Measurements from ENCODE around the gene EPHB2. TPM values are rescaled to one million over a fixed set of nuclear protein-coding genes. Genes with fewer than 3 reads are reported as not detected.
A peak's percentile ranks its signal among the peaks of the same experiment; 100 is the strongest.
"Not testable (repeated sequence)": the region's sequence is repeated elsewhere in the genome, so short reads cannot be mapped to it uniquely, and the experiment has no call there.

EPHB2 gene
- total and polyA plus RNA-seq, 3 experiments from 2014 or later: 0.22 to 0.33 TPM; not detected in 1

DNA sequence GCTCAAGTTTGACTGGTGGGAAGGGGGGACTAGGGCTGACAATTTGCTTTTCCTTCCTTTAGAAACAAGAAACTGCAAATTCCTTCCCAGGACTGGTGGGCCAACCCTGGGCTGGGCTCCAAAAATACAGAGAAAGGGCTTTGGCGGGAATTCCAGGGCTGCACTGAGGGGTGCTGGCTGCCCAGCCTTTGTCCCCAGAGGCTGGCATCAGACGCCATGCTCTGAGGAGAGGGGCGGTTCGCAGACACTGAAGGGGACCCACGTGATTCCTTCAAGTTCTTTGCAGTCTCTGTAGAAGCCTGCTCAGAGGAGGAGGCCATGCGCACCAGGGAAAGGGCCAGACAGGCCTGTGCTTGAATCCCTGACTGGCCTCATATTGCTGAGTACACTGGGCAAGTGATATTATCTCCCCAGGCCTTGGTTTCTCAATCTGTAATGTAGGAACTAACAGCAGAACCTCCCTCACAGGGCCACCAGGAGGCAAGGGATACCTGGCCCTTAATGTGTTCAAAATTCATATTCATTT is 119.5 kb downstream of the EPHB2 start:
- Histone ChIP-seq H3K4me3 (ENCODE audit: low read length) (no peak overlapping the region), H3K4me1 (ENCODE audit: insufficient read depth, low read length) (no peaks in the 10 kb centered on the region), H3K27ac (ENCODE audit: low read depth, low read length) (no peak overlapping the region), H3K27me3 (ENCODE audit: insufficient read depth, low read length, poor library complexity, severe bottlenecking) (no peaks in the 10 kb centered on the region), H3K9me3 (ENCODE audit: low read length) (no peaks in the 10 kb centered on the region), H3K36me3 (ENCODE audit: insufficient read depth, low read length) (no peaks in the 10 kb centered on the region)
- H3K27ac Mint-ChIP-seq: no peak overlapping the region
- no peaks in the 10 kb centered on the region for H3K9me3 Mint-ChIP-seq
- no peak for DNase-seq
- ChIA-PET POLR2A (no interaction called here), CTCF (no interaction called here)
- no peak overlapping the region for H3K4me3 Mint-ChIP-seq
- no peaks in the 10 kb centered on the region for H3K4me1 Mint-ChIP-seq
- no peaks in the 10 kb centered on the region for H3K36me3 Mint-ChIP-seq
- H3K27me3 Mint-ChIP-seq: peaks cover 17 to 25% of the 10 kb centered on the region in 2 donors

DNA sequence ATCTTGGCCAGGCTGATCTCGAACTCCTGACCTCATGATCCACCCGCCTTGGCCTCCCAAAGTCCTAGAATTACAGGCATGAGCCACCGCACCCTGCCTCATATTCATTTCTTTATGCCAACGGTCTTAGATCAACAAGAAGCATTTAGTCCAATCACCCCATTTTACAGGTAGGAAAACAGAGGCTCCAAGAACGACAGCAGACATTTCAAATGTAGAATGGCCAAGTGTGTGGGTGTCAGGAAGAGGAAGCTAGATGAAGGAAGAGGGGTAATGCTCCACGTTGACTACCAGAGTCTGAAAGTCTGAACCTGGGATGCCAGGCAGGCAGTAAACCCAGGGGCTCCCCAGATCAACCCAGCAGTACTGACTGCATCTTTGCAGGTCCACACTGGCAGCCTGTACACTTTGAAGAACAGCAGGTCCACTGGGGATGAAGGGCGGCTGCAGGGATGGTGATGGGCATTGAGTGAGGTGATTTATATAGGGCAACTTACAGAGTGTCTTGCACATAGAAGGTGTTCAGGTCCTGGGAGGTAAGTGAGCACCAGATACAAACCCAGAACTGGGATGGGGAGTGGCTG is 120.2 kb downstream of the EPHB2 start:
- ChIA-PET CTCF (no interaction called here), POLR2A (no interaction called here)
- H3K4me3 ChIP-seq (ENCODE audit: low read length): no peak overlapping the region
- Mint-ChIP-seq H3K36me3 (no peaks in the 10 kb centered on the region), H3K4me1 (no peaks in the 10 kb centered on the region), H3K27ac (no peak overlapping the region), H3K9me3 (no peaks in the 10 kb centered on the region), H3K4me3 (no peak overlapping the region), H3K27me3 (peaks cover 21 to 29% of the 10 kb centered on the region in 2 donors)
- H3K9me3 ChIP-seq (ENCODE audit: low read length): no peaks in the 10 kb centered on the region
- no peaks in the 10 kb centered on the region for H3K36me3 ChIP-seq (ENCODE audit: insufficient read depth, low read length)
- no peak overlapping the region for H3K27ac ChIP-seq (ENCODE audit: low read depth, low read length)
- no peaks in the 10 kb centered on the region for H3K4me1 ChIP-seq (ENCODE audit: insufficient read depth, low read length)
- no peaks in the 10 kb centered on the region for H3K27me3 ChIP-seq (ENCODE audit: insufficient read depth, low read length, poor library complexity, severe bottlenecking)
- peak in 1 of 5 donors; percentile 24 for DNase-seq

DNA sequence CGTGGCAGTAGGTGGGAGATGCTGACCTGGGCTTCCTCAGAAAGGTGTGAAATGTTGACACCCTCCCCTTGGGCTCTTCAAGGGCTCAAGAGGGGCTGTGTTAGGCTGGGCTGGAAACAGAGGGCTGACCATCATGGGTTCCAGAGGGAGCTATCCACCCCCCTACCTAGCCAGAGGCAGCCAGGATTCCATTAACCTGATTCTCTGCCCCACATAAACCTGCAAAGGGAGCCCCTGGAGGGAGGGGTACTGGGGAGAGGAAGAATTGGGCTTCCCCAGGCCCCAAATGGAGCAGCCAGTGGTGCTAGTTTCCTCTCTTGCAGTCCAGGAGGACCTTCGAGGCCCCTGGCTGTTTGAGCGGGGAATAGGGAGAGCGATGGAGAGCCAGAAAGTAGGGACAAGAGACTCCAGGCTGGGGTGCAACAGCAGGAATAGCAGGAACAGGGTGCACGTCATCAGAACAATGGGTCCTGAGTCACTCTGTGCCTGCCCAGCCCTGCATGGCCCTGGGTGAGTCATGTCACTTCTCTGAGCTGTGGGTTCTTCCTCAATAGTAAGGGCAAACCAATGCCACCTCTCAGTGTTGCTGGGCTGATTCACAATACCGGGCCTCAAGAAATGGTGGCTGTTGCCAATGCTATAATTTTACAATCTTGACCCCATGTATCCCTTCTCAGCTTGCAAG is 121.2 kb downstream of the EPHB2 start:
- Mint-ChIP-seq H3K27ac (no peak overlapping the region), H3K27me3 (peaks cover 19 to 32% of the 10 kb centered on the region in 2 donors), H3K4me3 (no peak overlapping the region), H3K36me3 (no peaks in the 10 kb centered on the region), H3K9me3 (no peaks in the 10 kb centered on the region), H3K4me1 (no peaks in the 10 kb centered on the region)
- H3K9me3 ChIP-seq (ENCODE audit: low read length): no peaks in the 10 kb centered on the region
- H3K36me3 ChIP-seq (ENCODE audit: insufficient read depth, low read length): no peaks in the 10 kb centered on the region
- no peak overlapping the region for H3K4me3 ChIP-seq (ENCODE audit: low read length)
- H3K27me3 ChIP-seq (ENCODE audit: insufficient read depth, low read length, poor library complexity, severe bottlenecking): no peaks in the 10 kb centered on the region
- POLR2A ChIA-PET: no interaction called here
- no peak overlapping the region for H3K27ac ChIP-seq (ENCODE audit: low read depth, low read length)
- DNase-seq: no peak
- CTCF ChIA-PET: no interaction called here
- H3K4me1 ChIP-seq (ENCODE audit: insufficient read depth, low read length): no peaks in the 10 kb centered on the region

DNA sequence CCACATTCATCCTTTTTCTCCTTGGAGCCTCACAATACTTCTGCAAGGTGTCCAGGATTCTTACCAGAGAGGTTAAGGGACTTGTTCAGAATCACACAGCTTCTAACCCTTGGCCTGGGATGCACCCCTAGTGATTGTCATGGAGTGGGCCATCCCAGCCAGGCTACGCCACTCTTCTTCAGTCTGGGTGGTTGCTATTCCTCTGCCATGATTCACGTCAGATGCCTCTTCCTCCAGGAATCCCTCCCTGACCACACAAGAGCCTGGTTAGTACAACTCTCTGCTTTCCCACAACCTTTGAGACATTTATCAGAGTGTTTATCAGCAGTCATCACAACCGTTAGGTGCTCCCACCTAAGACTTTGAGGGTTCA is 121.8 kb downstream of the EPHB2 start:
- H3K27ac ChIP-seq (ENCODE audit: low read depth, low read length): no peak overlapping the region
- CTCF ChIA-PET: no interaction called here
- no peaks in the 10 kb centered on the region for H3K9me3 ChIP-seq (ENCODE audit: low read length)
- POLR2A ChIA-PET: no interaction called here
- H3K4me3 ChIP-seq (ENCODE audit: low read length): no peak overlapping the region
- H3K36me3 ChIP-seq (ENCODE audit: insufficient read depth, low read length): no peaks in the 10 kb centered on the region
- no peaks in the 10 kb centered on the region for H3K4me1 Mint-ChIP-seq
- no peak overlapping the region for H3K27ac Mint-ChIP-seq
- no peak overlapping the region for H3K4me3 Mint-ChIP-seq
- no peaks in the 10 kb centered on the region for H3K36me3 Mint-ChIP-seq
- H3K4me1 ChIP-seq (ENCODE audit: insufficient read depth, low read length): no peaks in the 10 kb centered on the region
- DNase-seq: no peak
- H3K27me3 Mint-ChIP-seq: peaks cover 18 to 34% of the 10 kb centered on the region in 2 donors
- H3K9me3 Mint-ChIP-seq: no peaks in the 10 kb centered on the region
- no peaks in the 10 kb centered on the region for H3K27me3 ChIP-seq (ENCODE audit: insufficient read depth, low read length, poor library complexity, severe bottlenecking)

DNA sequence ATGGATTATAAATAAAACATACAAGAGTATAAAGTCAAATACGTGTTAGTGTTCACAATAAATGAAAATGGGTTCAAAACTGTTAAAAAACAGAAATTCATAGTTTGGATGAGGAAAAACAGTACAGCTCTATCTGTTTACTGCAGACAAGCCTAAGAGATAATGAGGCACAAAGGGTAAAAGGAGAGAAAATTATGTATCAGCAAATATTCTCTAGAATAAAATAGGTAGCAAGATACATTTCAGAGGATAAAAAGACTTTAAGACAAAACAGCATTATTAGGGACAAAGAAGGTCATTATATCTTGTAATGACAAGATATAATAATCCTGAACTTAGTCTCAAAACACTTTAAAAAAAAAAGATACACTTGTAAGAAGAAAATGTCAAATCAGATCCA is 123.1 kb downstream of the EPHB2 start:
- Histone ChIP-seq H3K27ac (ENCODE audit: low read depth, low read length) (no peak overlapping the region), H3K36me3 (ENCODE audit: insufficient read depth, low read length) (no peaks in the 10 kb centered on the region), H3K9me3 (ENCODE audit: low read length) (no peaks in the 10 kb centered on the region), H3K4me1 (ENCODE audit: insufficient read depth, low read length) (no peaks in the 10 kb centered on the region), H3K4me3 (ENCODE audit: low read length) (no peak overlapping the region), H3K27me3 (ENCODE audit: insufficient read depth, low read length, poor library complexity, severe bottlenecking) (no peaks in the 10 kb centered on the region)
- no peak for DNase-seq
- Mint-ChIP-seq H3K9me3 (no peaks in the 10 kb centered on the region), H3K4me1 (no peaks in the 10 kb centered on the region), H3K27me3 (peaks cover 18 to 36% of the 10 kb centered on the region in 2 donors), H3K27ac (no peak overlapping the region), H3K36me3 (no peaks in the 10 kb centered on the region), H3K4me3 (no peak overlapping the region)
- POLR2A ChIA-PET: no interaction called here
- CTCF ChIA-PET: no interaction called here

DNA sequence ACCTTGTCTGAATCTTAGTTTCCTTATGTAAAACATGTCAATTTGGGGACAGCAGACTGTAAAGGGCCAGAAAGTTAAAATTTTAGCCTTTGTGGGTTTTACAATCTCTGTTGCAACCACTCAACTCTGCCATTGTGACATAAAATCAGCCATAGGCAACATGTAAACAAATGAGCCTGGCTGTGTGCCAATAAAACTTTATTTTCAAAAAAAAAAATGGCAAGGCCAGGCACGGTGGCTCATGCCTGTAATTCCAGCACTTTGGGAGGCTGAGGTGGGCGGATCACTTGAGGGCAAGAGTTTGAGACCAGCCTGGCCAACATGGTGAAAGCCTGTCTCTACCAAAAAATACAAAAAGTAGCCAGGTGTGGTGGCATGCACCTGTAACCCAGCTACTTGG is 123.8 kb downstream of the EPHB2 start:
- CTCF ChIA-PET; H3K4me1 ChIP-seq (ENCODE audit: insufficient read depth, low read length); H3K36me3 ChIP-seq (ENCODE audit: insufficient read depth, low read length); H3K4me3 ChIP-seq (ENCODE audit: low read length); POLR2A ChIA-PET; H3K27ac Mint-ChIP-seq; H3K9me3 Mint-ChIP-seq; H3K27ac ChIP-seq (ENCODE audit: low read depth, low read length); DNase-seq; H3K4me3 Mint-ChIP-seq; H3K4me1 Mint-ChIP-seq; H3K36me3 Mint-ChIP-seq; H3K27me3 ChIP-seq (ENCODE audit: insufficient read depth, low read length, poor library complexity, severe bottlenecking); H3K9me3 ChIP-seq (ENCODE audit: low read length): not testable (repeated sequence)
- H3K27me3 Mint-ChIP-seq: peaks cover 18 to 35% of the 10 kb centered on the region in 2 donors

DNA sequence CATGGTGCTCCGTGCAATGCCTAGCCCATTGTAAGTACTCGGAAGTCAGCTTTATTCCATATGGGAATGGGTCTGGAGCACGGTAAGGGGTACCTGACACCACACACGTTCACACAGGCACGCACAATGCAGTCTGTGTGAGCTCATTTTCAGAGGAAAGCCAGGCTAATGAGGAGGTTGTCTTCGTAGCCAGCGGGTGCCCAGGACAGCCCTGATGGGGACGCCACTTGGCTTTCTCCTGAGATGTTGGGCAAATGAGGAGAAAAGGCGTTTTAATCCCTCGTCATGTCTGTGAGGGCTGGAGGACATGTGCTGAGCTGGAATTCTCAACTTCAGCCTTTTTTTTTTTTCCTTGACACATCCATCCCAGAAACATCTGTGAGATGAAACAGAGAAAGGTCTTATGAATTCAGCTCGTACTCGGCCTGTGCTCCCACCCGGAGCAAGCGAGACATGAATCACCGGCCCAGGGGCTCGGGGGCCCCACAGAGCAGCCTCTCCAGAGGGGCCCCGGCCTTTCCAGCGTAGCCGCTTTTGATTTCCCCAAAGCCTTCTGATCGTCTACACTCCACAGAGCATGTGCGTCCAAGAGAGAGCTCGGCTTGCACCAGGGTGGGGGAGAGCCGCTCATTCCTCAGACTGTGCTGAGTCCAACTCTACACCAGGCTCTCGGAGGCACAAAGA is 125.1 kb downstream of the EPHB2 start:
- Histone ChIP-seq H3K27me3 (ENCODE audit: insufficient read depth, low read length, poor library complexity, severe bottlenecking) (no peaks in the 10 kb centered on the region), H3K9me3 (ENCODE audit: low read length) (no peaks in the 10 kb centered on the region), H3K4me3 (ENCODE audit: low read length) (no peak overlapping the region), H3K27ac (ENCODE audit: low read depth, low read length) (no peak overlapping the region), H3K36me3 (ENCODE audit: insufficient read depth, low read length) (no peaks in the 10 kb centered on the region), H3K4me1 (ENCODE audit: insufficient read depth, low read length) (no peaks in the 10 kb centered on the region)
- ChIA-PET POLR2A (interaction anchor here (0.6 kb wide), 1 partner anchor 139 kb away, joined by 4 read pairs; no protein-coding TSS in a partner anchor), CTCF (no interaction called here)
- H3K27me3 Mint-ChIP-seq: peaks cover 20 to 28% of the 10 kb centered on the region in 2 donors
- H3K27ac Mint-ChIP-seq: no peak overlapping the region
- no peaks in the 10 kb centered on the region for H3K4me1 Mint-ChIP-seq
- H3K36me3 Mint-ChIP-seq: no peaks in the 10 kb centered on the region
- H3K9me3 Mint-ChIP-seq: no peaks in the 10 kb centered on the region
- DNase-seq: no peak
- H3K4me3 Mint-ChIP-seq: no peak overlapping the region

DNA sequence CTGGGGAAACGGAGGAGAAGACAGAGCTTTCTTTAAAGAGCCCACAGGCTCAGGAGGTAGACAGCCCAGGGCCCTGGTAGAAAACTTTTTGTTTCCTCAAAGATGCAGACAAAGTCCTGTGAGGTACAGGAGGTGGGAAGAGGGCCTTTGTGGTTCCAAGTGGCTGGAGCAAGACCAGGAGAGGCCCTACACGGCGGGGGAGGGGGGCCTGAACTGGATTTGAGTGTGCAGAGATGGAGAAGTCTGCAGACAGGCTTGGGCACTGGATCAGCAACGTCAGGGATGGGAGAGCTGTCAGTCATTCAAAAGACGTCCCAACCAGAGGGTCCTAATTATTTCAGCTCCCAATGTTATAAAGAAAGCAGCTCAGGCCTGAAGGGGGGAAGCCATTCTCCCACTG is 126.2 kb downstream of the EPHB2 start:
- Histone ChIP-seq H3K27ac (ENCODE audit: low read depth, low read length) (no peak overlapping the region), H3K4me3 (ENCODE audit: low read length) (no peak overlapping the region), H3K36me3 (ENCODE audit: insufficient read depth, low read length) (no peaks in the 10 kb centered on the region), H3K27me3 (ENCODE audit: insufficient read depth, low read length, poor library complexity, severe bottlenecking) (no peaks in the 10 kb centered on the region), H3K4me1 (ENCODE audit: insufficient read depth, low read length) (no peaks in the 10 kb centered on the region), H3K9me3 (ENCODE audit: low read length) (no peaks in the 10 kb centered on the region)
- H3K36me3 Mint-ChIP-seq: no peaks in the 10 kb centered on the region
- H3K4me1 Mint-ChIP-seq: no peaks in the 10 kb centered on the region
- peaks cover 22 to 25% of the 10 kb centered on the region in 2 donors for H3K27me3 Mint-ChIP-seq
- ChIA-PET POLR2A (no interaction called here), CTCF (no interaction called here)
- H3K27ac Mint-ChIP-seq: no peak overlapping the region
- no peaks in the 10 kb centered on the region for H3K9me3 Mint-ChIP-seq
- H3K4me3 Mint-ChIP-seq: no peak overlapping the region
- no peak for DNase-seq
